Lower lobe of right lung (tissue), 2 donors: ENCODE measurements around the gene POLR2E. TPM values are rescaled to one million over a fixed set of nuclear protein-coding genes. Genes with fewer than 3 reads are reported as not detected.

ENCODE experiments used
- ATAC-seq, 2 donors: fragments of 200-7000 bp; cut with Tn5 transposase; one replicate each; pipeline ENCODE4 v1.9.1; 2020 to 2022; ENCODE audit warnings: mild to moderate bottlenecking in 2 of 2, moderate library complexity in 2 of 2
- DNase-seq: peaks from one replicate; pipeline ENCODE4 v3.0.0-alpha.2; 2020
- H3K27ac ChIP-seq: fragments of 200-600 bp; one replicate; pipeline ENCODE4 v1.8.0; 2022
- H3K27me3 ChIP-seq: fragments of 200-600 bp; one replicate; pipeline ENCODE4 v1.8.0; 2022; ENCODE audit warnings: low read depth
- H3K36me3 ChIP-seq: fragments of 200-600 bp; one replicate; pipeline ENCODE4 v1.8.0; 2022; ENCODE audit warnings: mild to moderate bottlenecking
- H3K4me1 ChIP-seq: fragments of 200-600 bp; one replicate; pipeline ENCODE4 v1.8.0; 2022
- H3K4me3 ChIP-seq: fragments of 200-600 bp; one replicate; pipeline ENCODE4 v1.8.0; 2022; ENCODE audit warnings: mild to moderate bottlenecking
- H3K9me3 ChIP-seq: fragments of 200-600 bp; one replicate; pipeline ENCODE4 v1.8.0; 2022
- CTCF ChIP-seq: fragments of 200-600 bp; IDR thresholded peaks from one replicate; pipeline ENCODE4 v1.8.0; 2022; ENCODE audit warnings: antibody characterized with exemption, mild to moderate bottlenecking
- intact Hi-C: fragments of 100-400 bp; cut with DNase I; formaldehyde crosslinking; loops from one replicate; pipeline ENCODE4 v1.11.0; 2022
- total RNA-seq: library from RNA; stranded (reverse); fragmentation: NEBNext Ultra II Directional; extraction: Animal tissue kit (Norgen Biotek cat#: 25700); gene quantifications from one replicate; pipeline ENCODE4 v1.2.1, GENCODE V29; 2021
- donor health status: DM: no; HTN: yes; CAD: no; lungs with severe emphysema.

POLR2E gene
- total RNA-seq, 1 donor from 2014 or later: 158 TPM

DNA sequence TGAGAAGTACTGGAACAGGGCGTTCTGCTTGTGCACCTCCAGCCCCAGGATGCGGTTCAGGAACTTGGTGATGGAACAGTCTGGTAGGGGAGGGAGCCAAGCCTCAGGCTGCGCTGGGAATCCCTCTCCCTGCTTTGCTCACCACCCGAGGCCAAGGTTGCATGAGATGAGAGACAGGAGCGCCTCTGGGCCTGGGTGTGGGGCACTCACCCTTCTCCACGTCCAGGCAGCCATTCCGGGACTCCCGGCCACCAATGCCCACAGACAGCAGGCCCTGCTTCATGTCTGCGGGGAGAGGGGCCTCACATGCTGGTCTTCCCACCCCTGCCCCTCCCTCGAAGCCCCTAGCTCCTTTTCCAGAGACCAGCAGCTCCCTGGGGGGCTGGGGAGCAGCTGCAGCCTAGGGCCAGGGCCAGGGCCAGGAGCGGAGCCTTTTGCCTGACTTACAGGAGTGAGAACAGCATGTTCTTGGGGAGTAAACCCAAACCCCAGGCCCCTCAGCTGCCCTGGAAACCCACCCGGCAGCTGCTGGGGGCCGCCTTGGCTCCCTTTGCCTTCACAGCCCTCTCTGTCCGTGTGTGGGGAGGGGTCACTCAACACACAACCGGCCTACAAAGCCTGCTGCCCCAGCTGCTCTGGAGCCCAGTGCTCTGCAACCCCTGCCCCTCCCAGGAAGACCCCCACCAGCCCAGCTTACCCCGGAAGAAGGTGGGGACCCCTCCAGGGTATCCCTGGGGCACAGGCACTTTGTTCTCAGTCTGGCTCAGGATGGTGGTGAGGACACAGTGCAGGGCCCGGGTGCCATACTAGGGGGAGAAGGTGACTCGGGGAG, 15.8 kb upstream of the POLR2E start:
- H3K9me3 ChIP-seq: no peaks in the 10 kb centered on the region
- ATAC-seq (no peak), DNase-seq (no peak)
- H3K36me3 ChIP-seq: peaks cover 96% of the 10 kb centered on the region
- intact Hi-C loops: no loop called here
- peaks cover 34% of the 10 kb centered on the region for H3K4me1 ChIP-seq
- H3K27ac ChIP-seq: peak overlapping the region; percentile 31
- no peak overlapping the region for H3K4me3 ChIP-seq
- TF ChIP-seq CTCF: no peak
- H3K27me3 ChIP-seq: no peaks in the 10 kb centered on the region

GRCh38 chr19:1109697-1110671, 14.8 kb upstream of the POLR2E start:
- H3K27me3 ChIP-seq: no peaks in the 10 kb centered on the region
- DNase-seq (no peak), ATAC-seq (no peak)
- H3K4me1 ChIP-seq: peaks cover 44% of the 10 kb centered on the region
- intact Hi-C loops: no loop called here
- H3K9me3 ChIP-seq: no peaks in the 10 kb centered on the region
- no peak for TF ChIP-seq CTCF
- H3K36me3 ChIP-seq: peaks cover 88% of the 10 kb centered on the region
- H3K27ac ChIP-seq: no peak overlapping the region
- no peak overlapping the region for H3K4me3 ChIP-seq

- intact Hi-C loops: no loop called here
- Histone ChIP-seq H3K4me1 (peaks cover 42% of the 10 kb centered on the region), H3K4me3 (no peak overlapping the region), H3K27ac (no peak overlapping the region), H3K36me3 (peaks cover 79% of the 10 kb centered on the region), H3K27me3 (no peaks in the 10 kb centered on the region), H3K9me3 (no peaks in the 10 kb centered on the region)
- DNase-seq (no peak), ATAC-seq (no peak)
- TF ChIP-seq CTCF: no peak
Measured at GRCh38 chr19:1109032-1109551, 13.9 kb upstream of the POLR2E start.

DNA sequence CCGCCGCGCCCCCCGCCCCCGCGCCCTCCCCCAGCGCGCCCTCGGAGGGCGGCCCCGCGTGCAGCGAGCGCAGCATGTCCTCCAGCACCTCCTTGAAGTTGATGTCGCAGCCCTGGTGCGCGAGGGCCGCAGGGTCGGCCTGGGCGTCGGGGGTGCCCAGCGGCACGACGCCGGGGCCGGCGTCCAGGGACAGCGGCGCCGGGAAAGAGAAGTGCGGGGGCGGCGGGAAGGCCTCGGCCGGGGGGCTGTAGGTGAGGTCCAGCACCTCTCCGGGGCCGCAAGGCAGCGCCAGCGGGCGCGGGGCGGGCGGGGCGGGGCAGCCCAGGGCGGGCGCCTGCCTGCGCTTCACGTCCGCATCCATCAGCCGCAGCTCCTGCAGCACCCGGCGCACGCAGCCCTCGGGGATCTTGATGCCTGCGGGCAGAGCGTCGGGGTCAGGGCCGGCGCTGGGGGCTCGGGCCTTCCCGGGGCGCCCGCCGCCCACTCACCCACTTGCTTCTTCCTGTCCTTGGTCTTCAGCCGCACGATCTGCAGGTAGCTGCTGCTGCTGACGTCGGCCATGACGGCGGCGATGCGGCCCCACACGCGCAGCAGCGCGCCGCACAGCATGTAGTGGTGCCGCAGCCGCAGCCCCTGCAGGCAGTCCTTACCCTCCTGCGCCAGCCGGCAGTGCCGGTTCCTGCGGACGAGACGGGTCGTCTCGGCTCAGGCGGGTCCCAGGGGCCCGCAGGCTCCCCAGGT, 13.3 kb upstream of the POLR2E start:
- Histone ChIP-seq H3K27me3 (no peaks in the 10 kb centered on the region), H3K4me1 (peaks cover 36% of the 10 kb centered on the region), H3K4me3 (no peak overlapping the region), H3K9me3 (no peaks in the 10 kb centered on the region), H3K27ac (no peak overlapping the region), H3K36me3 (peaks cover 73% of the 10 kb centered on the region)
- no peak for TF ChIP-seq CTCF
- intact Hi-C loops: no loop called here
- ATAC-seq: no peak
- DNase-seq: no peak
